ENCODE data around the gene LDLRAD3. TPM values are rescaled to one million over a fixed set of nuclear protein-coding genes. Genes with fewer than 3 reads are reported as not detected.

Gene LDLRAD3
- total RNA-seq, 2 experiments from 2014 or later: 0.21 to 0.27 TPM

GRCh38 chr11:36013950-36014897, 70.4 kb downstream of the LDLRAD3 start:
- POLR2A ChIA-PET: no interaction called here
- CTCF ChIA-PET: no interaction called here

- ChIA-PET POLR2A (no interaction called here), CTCF (no interaction called here)
Observed at GRCh38 chr11:36014898-36015665, 71.2 kb downstream of the LDLRAD3 start.

GRCh38 chr11:36015799-36016198, 71.9 kb downstream of the LDLRAD3 start:
- ChIA-PET CTCF (no interaction called here), POLR2A (no interaction called here)

GRCh38 chr11:36016263-36016662, 72.4 kb downstream of the LDLRAD3 start:
- CTCF ChIA-PET: no interaction called here

GRCh38 chr11:36016709-36017108, 72.8 kb downstream of the LDLRAD3 start:
- ChIA-PET POLR2A (no interaction called here), CTCF (no interaction called here)

More at GRCh38 chr11:36016263-36016662, 72.4 kb downstream of the LDLRAD3 start:
- POLR2A ChIA-PET: no interaction called here

- CTCF ChIA-PET: no interaction called here
- POLR2A ChIA-PET: no interaction called here
Observed at GRCh38 chr11:36019005-36019596, 75.2 kb downstream of the LDLRAD3 start.

- ChIA-PET POLR2A (no interaction called here), CTCF (no interaction called here)
Observed at GRCh38 chr11:36019722-36020121, 75.9 kb downstream of the LDLRAD3 start.

- ChIA-PET POLR2A (no interaction called here), CTCF (no interaction called here)
Observed at GRCh38 chr11:36022882-36023281, 79.0 kb downstream of the LDLRAD3 start.

- CTCF ChIA-PET: no interaction called here
- POLR2A ChIA-PET: no interaction called here
Observed at GRCh38 chr11:36023922-36024321, 80.1 kb downstream of the LDLRAD3 start.

GRCh38 chr11:36024716-36025115, 80.9 kb downstream of the LDLRAD3 start:
- POLR2A ChIA-PET: no interaction called here
- CTCF ChIA-PET: no interaction called here

GRCh38 chr11:36026315-36026968, 82.6 kb downstream of the LDLRAD3 start:
- CTCF ChIA-PET: no interaction called here

GRCh38 chr11:36027731-36028130, 83.9 kb downstream of the LDLRAD3 start:
- CTCF ChIA-PET: no interaction called here

More at GRCh38 chr11:36026315-36026968, 82.6 kb downstream of the LDLRAD3 start:
- POLR2A ChIA-PET: no interaction called here

GRCh38 chr11:36029616-36030015, 85.8 kb downstream of the LDLRAD3 start:
- CTCF ChIA-PET: no interaction called here
- POLR2A ChIA-PET: no interaction called here

More at GRCh38 chr11:36027731-36028130, 83.9 kb downstream of the LDLRAD3 start:
- POLR2A ChIA-PET: no interaction called here

- ChIA-PET CTCF (no interaction called here), POLR2A (no interaction called here)
Observed at GRCh38 chr11:36030731-36031281, 86.9 kb downstream of the LDLRAD3 start.

GRCh38 chr11:36033082-36033751, 89.4 kb downstream of the LDLRAD3 start:
- ChIA-PET CTCF (no interaction called here), POLR2A (no interaction called here)

- CTCF ChIA-PET: no interaction called here
- POLR2A ChIA-PET: no interaction called here
Observed at GRCh38 chr11:36033936-36034335, 90.1 kb downstream of the LDLRAD3 start.

GRCh38 chr11:36034551-36035331, 90.9 kb downstream of the LDLRAD3 start:
- ChIA-PET POLR2A (no interaction called here), CTCF (no interaction called here)

- ChIA-PET CTCF (no interaction called here), POLR2A (no interaction called here)
Observed at GRCh38 chr11:36035454-36035853, 91.6 kb downstream of the LDLRAD3 start.

- POLR2A ChIA-PET: no interaction called here
- CTCF ChIA-PET: no interaction called here
Observed at GRCh38 chr11:36035999-36036398, 92.1 kb downstream of the LDLRAD3 start.
